ENCODE data around the gene PLEK. TPM values are rescaled to one million over a fixed set of nuclear protein-coding genes. Genes with fewer than 3 reads are reported as not detected.

The PLEK gene
- total and polyA plus RNA-seq, 10 of the 15 experiments (the other 5 are each of a cell fraction or from before 2014, with no cell fraction given), result 229 to 804 (median 362) TPM

GRCh38 chr2:68362069-68362468 is 3.0 kb upstream of the PLEK start (continued):
- TF ChIP-seq, protein P1, sequence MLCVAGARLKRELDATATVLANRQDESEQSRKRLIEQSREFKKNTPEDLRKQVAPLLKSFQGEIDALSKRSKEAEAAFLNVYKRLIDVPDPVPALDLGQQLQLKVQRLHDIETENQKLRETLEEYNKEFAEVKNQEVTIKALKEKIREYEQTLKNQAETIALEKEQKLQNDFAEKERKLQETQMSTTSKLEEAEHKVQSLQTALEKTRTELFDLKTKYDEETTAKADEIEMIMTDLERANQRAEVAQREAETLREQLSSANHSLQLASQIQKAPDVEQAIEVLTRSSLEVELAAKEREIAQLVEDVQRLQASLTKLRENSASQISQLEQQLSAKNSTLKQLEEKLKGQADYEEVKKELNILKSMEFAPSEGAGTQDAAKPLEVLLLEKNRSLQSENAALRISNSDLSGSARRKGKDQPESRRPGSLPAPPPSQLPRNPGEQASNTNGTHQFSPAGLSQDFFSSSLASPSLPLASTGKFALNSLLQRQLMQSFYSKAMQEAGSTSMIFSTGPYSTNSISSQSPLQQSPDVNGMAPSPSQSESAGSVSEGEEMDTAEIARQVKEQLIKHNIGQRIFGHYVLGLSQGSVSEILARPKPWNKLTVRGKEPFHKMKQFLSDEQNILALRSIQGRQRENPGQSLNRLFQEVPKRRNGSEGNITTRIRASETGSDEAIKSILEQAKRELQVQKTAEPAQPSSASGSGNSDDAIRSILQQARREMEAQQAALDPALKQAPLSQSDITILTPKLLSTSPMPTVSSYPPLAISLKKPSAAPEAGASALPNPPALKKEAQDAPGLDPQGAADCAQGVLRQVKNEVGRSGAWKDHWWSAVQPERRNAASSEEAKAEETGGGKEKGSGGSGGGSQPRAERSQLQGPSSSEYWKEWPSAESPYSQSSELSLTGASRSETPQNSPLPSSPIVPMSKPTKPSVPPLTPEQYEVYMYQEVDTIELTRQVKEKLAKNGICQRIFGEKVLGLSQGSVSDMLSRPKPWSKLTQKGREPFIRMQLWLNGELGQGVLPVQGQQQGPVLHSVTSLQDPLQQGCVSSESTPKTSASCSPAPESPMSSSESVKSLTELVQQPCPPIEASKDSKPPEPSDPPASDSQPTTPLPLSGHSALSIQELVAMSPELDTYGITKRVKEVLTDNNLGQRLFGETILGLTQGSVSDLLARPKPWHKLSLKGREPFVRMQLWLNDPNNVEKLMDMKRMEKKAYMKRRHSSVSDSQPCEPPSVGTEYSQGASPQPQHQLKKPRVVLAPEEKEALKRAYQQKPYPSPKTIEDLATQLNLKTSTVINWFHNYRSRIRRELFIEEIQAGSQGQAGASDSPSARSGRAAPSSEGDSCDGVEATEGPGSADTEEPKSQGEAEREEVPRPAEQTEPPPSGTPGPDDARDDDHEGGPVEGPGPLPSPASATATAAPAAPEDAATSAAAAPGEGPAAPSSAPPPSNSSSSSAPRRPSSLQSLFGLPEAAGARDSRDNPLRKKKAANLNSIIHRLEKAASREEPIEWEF (IDR thresholded peaks at IDR 0.05; ENCODE audit: insufficient replicate concordance, low read depth, low read length), result peak; percentile 19
- TF ChIP-seq RCOR1 (conservative IDR thresholded peaks at IDR 0.05; ENCODE audit: low read depth, low read length), result 0 out of 2 replicates have a peak, but pooled peaks have one; percentile 27
- 0 out of 2 replicates have a peak, but pooled peaks have one; percentile 37 for TF ChIP-seq PML (IDR thresholded peaks at IDR 0.05; ENCODE audit: low read length)
- peak in 1 of 2 experiments; percentile 47; a peak in 1 of 4 replicates for TF ChIP-seq SRF (IDR thresholded peaks at IDR 0.05; ENCODE audit: low read depth in 2 of 2, low read length in 2 of 2)
- TF ChIP-seq TARDBP (IDR thresholded peaks at IDR 0.05; ENCODE audit: borderline replicate concordance), result no peak
- TF ChIP-seq RUNX3 (IDR thresholded peaks at IDR 0.05; ENCODE audit: low read length), result peak; percentile 58
- TF ChIP-seq, protein P2, sequence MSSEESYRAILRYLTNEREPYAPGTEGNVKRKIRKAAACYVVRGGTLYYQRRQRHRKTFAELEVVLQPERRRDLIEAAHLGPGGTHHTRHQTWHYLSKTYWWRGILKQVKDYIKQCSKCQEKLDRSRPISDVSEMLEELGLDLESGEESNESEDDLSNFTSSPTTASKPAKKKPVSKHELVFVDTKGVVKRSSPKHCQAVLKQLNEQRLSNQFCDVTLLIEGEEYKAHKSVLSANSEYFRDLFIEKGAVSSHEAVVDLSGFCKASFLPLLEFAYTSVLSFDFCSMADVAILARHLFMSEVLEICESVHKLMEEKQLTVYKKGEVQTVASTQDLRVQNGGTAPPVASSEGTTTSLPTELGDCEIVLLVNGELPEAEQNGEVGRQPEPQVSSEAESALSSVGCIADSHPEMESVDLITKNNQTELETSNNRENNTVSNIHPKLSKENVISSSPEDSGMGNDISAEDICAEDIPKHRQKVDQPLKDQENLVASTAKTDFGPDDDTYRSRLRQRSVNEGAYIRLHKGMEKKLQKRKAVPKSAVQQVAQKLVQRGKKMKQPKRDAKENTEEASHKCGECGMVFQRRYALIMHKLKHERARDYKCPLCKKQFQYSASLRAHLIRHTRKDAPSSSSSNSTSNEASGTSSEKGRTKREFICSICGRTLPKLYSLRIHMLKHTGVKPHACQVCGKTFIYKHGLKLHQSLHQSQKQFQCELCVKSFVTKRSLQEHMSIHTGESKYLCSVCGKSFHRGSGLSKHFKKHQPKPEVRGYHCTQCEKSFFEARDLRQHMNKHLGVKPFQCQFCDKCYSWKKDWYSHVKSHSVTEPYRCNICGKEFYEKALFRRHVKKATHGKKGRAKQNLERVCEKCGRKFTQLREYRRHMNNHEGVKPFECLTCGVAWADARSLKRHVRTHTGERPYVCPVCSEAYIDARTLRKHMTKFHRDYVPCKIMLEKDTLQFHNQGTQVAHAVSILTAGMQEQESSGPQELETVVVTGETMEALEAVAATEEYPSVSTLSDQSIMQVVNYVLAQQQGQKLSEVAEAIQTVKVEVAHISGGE (CRISPR knock-in tag; IDR thresholded peaks at IDR 0.05), result no peak
- no peak for TF ChIP-seq ETV6 (conservative IDR thresholded peaks at IDR 0.05 in 1 of 2, IDR thresholded peaks at IDR 0.05 in 1 of 2; ENCODE audit: borderline replicate concordance in 1 of 2, low read depth in 1 of 2)
- peak; percentile 28; the same call in 1 of the 2 replicates for TF ChIP-seq PAX5 (IDR thresholded peaks at IDR 0.05; ENCODE audit: borderline replicate concordance, low read depth, low read length)
- no peak for TF ChIP-seq EGR1 (IDR thresholded peaks at IDR 0.05; ENCODE audit: borderline replicate concordance in 1 of 2, low read depth in 2 of 2, low read length in 2 of 2)
- TF ChIP-seq, protein P3, sequence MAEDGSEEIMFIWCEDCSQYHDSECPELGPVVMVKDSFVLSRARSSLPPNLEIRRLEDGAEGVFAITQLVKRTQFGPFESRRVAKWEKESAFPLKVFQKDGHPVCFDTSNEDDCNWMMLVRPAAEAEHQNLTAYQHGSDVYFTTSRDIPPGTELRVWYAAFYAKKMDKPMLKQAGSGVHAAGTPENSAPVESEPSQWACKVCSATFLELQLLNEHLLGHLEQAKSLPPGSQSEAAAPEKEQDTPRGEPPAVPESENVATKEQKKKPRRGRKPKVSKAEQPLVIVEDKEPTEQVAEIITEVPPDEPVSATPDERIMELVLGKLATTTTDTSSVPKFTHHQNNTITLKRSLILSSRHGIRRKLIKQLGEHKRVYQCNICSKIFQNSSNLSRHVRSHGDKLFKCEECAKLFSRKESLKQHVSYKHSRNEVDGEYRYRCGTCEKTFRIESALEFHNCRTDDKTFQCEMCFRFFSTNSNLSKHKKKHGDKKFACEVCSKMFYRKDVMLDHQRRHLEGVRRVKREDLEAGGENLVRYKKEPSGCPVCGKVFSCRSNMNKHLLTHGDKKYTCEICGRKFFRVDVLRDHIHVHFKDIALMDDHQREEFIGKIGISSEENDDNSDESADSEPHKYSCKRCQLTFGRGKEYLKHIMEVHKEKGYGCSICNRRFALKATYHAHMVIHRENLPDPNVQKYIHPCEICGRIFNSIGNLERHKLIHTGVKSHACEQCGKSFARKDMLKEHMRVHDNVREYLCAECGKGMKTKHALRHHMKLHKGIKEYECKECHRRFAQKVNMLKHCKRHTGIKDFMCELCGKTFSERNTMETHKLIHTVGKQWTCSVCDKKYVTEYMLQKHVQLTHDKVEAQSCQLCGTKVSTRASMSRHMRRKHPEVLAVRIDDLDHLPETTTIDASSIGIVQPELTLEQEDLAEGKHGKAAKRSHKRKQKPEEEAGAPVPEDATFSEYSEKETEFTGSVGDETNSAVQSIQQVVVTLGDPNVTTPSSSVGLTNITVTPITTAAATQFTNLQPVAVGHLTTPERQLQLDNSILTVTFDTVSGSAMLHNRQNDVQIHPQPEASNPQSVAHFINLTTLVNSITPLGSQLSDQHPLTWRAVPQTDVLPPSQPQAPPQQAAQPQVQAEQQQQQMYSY (CRISPR knock-in tag; IDR thresholded peaks at IDR 0.05), result no peak
- TF ChIP-seq CBX5 (IDR thresholded peaks at IDR 0.05; ENCODE audit: low read depth), result 0 out of 2 replicates have a peak, but pooled peaks have one; percentile 84
- no peak for TF ChIP-seq NFXL1 (IDR thresholded peaks at IDR 0.05; ENCODE audit: borderline replicate concordance)
- TF ChIP-seq YY1 (IDR thresholded peaks at IDR 0.05; ENCODE audit: low read depth, low read length), result peak; percentile 96
- TF ChIP-seq NR2C2 (IDR thresholded peaks at IDR 0.05; ENCODE audit: borderline replicate concordance, control insufficient read depth, insufficient read length, low read depth), result no peak
- TF ChIP-seq CHD1 (IDR thresholded peaks at IDR 0.05; ENCODE audit: low read depth, low read length), result peak; percentile 82; the same call in 1 of the 2 replicates
- peak; percentile 83 for TF ChIP-seq FOXM1 (IDR thresholded peaks at IDR 0.05; ENCODE audit: low read depth, low read length)

Measured in GM12878 (cell line).